GM13977 (cell line): ENCODE results near the gene PRR5.
A peak's percentile ranks its signal among the peaks of the same experiment; 100 is the strongest.
"Not testable (repeated sequence)": the region's sequence is repeated elsewhere in the genome, so short reads cannot be mapped to it uniquely, and the experiment has no call there.

Experiments
- DNase-seq: peaks from one replicate; pipeline ENCODE4 v3.0.0; 2012; ENCODE audit warnings: low spot score
- in situ Hi-C: fragments of 300-500 bp; cut with MboI; formaldehyde crosslinking; loops from one replicate; pipeline ENCODE4 v1.12.0; 2022; ENCODE audit warnings: low sequenced_read_pairs, low pct_unique_long_range_greater_than_20kb, mixed read lengths, inconsistent platforms; ENCODE audit not compliant: unreplicated experiment
- TF ChIP-seq, protein P1 (sequence below): IDR thresholded peaks from 2 replicates; pipeline ENCODE4 v1.5.1; 2012; ENCODE audit warnings: mild to moderate bottlenecking, control low read depth; ENCODE audit not compliant: insufficient read depth; ENCODE audit errors: extremely low read depth, missing control alignments

PRR5 gene, protein sequence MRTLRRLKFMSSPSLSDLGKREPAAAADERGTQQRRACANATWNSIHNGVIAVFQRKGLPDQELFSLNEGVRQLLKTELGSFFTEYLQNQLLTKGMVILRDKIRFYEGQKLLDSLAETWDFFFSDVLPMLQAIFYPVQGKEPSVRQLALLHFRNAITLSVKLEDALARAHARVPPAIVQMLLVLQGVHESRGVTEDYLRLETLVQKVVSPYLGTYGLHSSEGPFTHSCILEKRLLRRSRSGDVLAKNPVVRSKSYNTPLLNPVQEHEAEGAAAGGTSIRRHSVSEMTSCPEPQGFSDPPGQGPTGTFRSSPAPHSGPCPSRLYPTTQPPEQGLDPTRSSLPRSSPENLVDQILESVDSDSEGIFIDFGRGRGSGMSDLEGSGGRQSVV

DNA sequence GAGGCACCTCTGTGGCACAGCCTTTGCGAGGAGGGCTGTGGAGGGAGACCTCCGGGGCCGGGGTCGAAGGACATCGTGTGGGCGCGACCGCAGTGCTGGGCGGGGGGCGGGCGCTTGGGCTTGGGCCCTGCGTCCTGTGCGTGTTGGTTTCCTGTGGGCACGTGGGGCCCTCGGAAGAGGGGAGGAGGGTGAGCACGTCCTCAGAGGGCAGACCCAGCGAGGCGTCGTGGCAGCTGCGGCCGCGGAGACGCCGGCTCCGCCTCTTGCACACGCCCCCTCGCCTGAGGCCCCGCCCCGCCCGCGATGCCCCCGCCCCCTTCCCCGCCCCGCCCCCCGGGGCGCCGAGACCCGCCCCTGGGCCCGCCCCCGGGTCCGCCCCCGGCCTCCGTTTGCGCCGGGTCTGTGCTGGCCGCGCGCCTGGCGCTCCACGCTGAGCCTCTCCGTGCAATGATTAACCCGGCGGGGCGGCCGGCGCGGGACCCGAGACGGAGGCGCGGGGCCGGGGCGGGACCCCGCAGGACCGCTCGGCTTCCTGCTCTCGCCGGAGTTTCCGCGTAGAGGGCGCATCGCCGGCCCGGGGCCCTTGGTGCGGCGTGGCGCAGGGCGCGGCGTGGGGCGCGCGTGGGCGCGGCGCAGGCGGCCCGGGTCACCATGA is at the start of gene PRR5:
TSS of gene PRR5 (plus strand) at position 381 of the 655 bp plus-strand sequence. CDS start at position 652, 271 bp downstream.
- peak; percentile 93 for DNase-seq
- in situ Hi-C loops = no loop called here
- TF ChIP-seq, protein P1, sequence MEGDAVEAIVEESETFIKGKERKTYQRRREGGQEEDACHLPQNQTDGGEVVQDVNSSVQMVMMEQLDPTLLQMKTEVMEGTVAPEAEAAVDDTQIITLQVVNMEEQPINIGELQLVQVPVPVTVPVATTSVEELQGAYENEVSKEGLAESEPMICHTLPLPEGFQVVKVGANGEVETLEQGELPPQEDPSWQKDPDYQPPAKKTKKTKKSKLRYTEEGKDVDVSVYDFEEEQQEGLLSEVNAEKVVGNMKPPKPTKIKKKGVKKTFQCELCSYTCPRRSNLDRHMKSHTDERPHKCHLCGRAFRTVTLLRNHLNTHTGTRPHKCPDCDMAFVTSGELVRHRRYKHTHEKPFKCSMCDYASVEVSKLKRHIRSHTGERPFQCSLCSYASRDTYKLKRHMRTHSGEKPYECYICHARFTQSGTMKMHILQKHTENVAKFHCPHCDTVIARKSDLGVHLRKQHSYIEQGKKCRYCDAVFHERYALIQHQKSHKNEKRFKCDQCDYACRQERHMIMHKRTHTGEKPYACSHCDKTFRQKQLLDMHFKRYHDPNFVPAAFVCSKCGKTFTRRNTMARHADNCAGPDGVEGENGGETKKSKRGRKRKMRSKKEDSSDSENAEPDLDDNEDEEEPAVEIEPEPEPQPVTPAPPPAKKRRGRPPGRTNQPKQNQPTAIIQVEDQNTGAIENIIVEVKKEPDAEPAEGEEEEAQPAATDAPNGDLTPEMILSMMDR = no peak

GRCh38 chr22:44652866-44653265 is 49.1 kb upstream of the PRR5 start:
- DNase-seq, in situ Hi-C loops: not testable (repeated sequence)

DNA sequence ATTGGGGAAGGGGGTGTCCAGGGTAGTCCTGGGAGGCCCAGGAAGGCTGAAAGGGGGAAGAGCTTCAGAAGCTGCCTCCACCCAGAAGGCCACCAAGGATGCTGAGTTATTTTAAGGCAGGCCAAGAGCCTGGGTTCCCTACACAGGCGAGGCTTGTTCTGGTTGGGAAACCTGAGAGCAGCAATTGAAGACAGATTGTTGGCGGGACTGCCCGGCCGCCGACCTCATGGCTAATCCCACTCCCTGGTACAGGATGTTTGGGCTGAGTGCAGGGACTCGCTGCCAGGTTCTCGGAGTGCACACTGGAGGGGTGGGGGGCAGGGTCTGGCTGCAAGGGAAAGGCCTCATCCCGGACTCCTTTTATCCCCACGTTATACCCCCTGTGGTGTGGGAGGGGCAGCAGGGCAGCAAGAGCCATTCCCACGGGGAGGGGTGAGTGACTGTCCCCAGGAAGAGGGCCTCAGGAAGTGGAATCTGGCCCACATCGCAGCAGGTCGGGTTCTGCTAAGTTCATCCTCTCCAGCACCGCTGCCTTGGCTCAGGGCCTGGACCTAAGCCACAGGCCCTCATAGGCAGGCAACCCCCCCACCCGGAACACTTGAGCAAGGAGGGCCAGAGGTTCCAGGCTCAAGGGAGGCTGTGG is 43.6 kb upstream of the PRR5 start:
- TF ChIP-seq, protein P1 = no peak
- in situ Hi-C loops = no loop called here
- DNase-seq = no peak

DNA sequence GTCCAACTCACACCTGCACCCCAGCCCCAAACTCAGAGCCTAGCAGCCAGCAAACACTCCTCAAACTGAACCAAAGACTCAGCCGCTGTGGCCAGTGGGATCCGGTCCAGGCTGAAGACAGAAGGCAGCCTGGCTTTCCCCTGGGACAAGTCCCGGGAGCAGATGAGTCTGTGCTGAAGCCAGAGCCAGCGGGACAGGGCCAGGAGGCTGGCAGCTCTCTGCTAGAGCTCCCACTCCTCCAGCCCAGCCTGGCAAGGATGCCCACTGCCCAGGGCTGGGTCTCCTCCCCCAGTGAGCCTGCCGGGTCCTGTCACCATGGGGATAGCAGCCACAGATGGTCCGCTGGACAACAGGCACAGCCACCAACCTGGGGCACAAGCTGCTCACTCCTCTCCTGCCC is 42.9 kb upstream of the PRR5 start:
- in situ Hi-C loops = no loop called here

GRCh38 chr22:44660051-44660830 is 41.8 kb upstream of the PRR5 start:
- TF ChIP-seq, protein P1 = no peak
- DNase-seq = no peak
- in situ Hi-C loops = no loop called here

More for the DNA sequence above, 42.9 kb upstream of the PRR5 start:
- TF ChIP-seq, protein P1 = no peak
- no peak for DNase-seq

DNA sequence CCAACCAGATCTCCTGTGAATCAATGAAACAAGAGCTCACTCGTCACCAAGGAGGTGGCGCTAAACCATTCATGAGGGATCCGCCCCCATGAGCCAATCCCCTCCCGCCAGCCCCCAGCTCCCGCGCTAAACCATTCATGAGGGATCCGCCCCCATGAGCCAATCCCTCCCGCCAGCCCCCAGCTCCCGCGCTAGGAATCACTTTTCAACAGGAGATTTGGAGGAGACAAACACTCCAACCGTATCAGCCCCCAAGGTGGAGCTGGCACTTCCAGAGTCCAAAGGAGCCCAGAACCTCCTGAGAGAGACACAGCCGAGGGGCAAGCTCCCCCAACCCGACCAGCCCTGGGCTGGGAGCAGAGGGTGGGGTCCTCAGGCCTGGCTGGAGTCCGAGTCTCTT is 40.9 kb upstream of the PRR5 start:
- TF ChIP-seq, protein P1 = no peak
- DNase-seq = no peak
- in situ Hi-C loops = no loop called here
